ENCODE measurements around the gene REXO1. TPM values are rescaled to one million over a fixed set of nuclear protein-coding genes. Genes with fewer than 3 reads are reported as not detected.

REXO1 gene
- total and polyA plus RNA-seq, 2 donors, result 3.8 to 28.7 TPM

GRCh38 chr19:1783354-1783753, 64.9 kb downstream of the REXO1 start:
- WGBS, result 94% methylated on average over 4 of the region's 4 CpGs
- DNase-seq (ENCODE audit: low read depth in 6 of 9, low spot score in 9 of 9), result no peak
- Histone ChIP-seq H3K4me1 (ENCODE audit: control insufficient read depth in 2 of 2, insufficient read depth in 2 of 2, low read length in 2 of 2) (no peaks in the 10 kb centered on the region), H3K36me3 (ENCODE audit: control insufficient read depth in 2 of 2, insufficient read depth in 2 of 2, low read length in 1 of 2) (no peaks in the 10 kb centered on the region), H3K27ac (ENCODE audit: low read depth in 1 of 2, low read length in 1 of 2) (no peak overlapping the region), H3K27me3 (ENCODE audit: control insufficient read depth in 2 of 2, insufficient read depth in 1 of 2, low read length in 1 of 2) (peaks cover 23 to 78% of the 10 kb centered on the region in 2 donors), H3K9me3 (ENCODE audit: control insufficient read depth in 2 of 2, insufficient read depth in 1 of 2, low read length in 1 of 2) (peaks cover 1 to 14% of the 10 kb centered on the region in 2 donors), H3K4me3 (ENCODE audit: low read length in 2 of 2) (no peak overlapping the region)

DNA sequence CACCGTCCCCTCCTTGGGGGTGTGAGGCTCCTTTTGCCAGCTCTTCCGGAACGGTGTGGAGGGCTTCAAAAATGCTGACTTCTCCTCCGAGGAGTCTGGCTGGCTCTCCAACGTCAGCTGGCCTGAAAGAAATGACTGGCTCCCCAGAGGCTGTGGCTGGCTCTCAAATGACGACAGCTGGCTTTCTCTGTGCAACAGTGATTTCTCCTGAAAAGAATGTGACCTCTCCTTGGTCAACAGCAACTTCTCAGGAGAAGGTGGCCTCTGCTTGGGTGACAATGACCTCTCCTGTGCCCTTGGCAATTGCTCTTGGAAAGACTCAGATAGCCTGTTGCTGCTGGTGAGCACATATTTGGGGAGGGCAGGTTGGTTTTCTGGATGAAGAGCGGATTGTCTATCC, 65.8 kb downstream of the REXO1 start:
- peaks cover 28 to 81% of the 10 kb centered on the region in 2 donors for H3K27me3 ChIP-seq (ENCODE audit: control insufficient read depth in 2 of 2, insufficient read depth in 1 of 2, low read length in 1 of 2)
- 86% methylated on average over 7 of the region's 7 CpGs for WGBS
- no peak for DNase-seq (ENCODE audit: low read depth in 6 of 9, low spot score in 9 of 9)

GRCh38 chr19:1780272-1780958, 67.9 kb downstream of the REXO1 start:
- no peak for DNase-seq (ENCODE audit: low read depth in 6 of 9, low spot score in 9 of 9)
- H3K27ac ChIP-seq (ENCODE audit: low read depth in 1 of 2, low read length in 1 of 2), result no peak overlapping the region
- no peaks in the 10 kb centered on the region for H3K36me3 ChIP-seq (ENCODE audit: control insufficient read depth in 2 of 2, insufficient read depth in 2 of 2, low read length in 1 of 2)
- peaks cover 45 to 94% of the 10 kb centered on the region in 2 donors for H3K27me3 ChIP-seq (ENCODE audit: control insufficient read depth in 2 of 2, insufficient read depth in 1 of 2, low read length in 1 of 2)
- 57% methylated on average over 14 of the region's 14 CpGs for WGBS
- H3K4me3 ChIP-seq (ENCODE audit: low read length in 2 of 2), result no peak overlapping the region
- no peaks in the 10 kb centered on the region for H3K4me1 ChIP-seq (ENCODE audit: control insufficient read depth in 2 of 2, insufficient read depth in 2 of 2, low read length in 2 of 2)
- peaks cover 3 to 22% of the 10 kb centered on the region in 2 donors for H3K9me3 ChIP-seq (ENCODE audit: control insufficient read depth in 2 of 2, insufficient read depth in 1 of 2, low read length in 1 of 2)

More for the DNA sequence above, 65.8 kb downstream of the REXO1 start:
- no peak overlapping the region for H3K4me3 ChIP-seq (ENCODE audit: low read length in 2 of 2)
- no peaks in the 10 kb centered on the region for H3K4me1 ChIP-seq (ENCODE audit: control insufficient read depth in 2 of 2, insufficient read depth in 2 of 2, low read length in 2 of 2)
- H3K36me3 ChIP-seq (ENCODE audit: control insufficient read depth in 2 of 2, insufficient read depth in 2 of 2, low read length in 1 of 2), result no peaks in the 10 kb centered on the region
- peaks cover 1 to 14% of the 10 kb centered on the region in 2 donors for H3K9me3 ChIP-seq (ENCODE audit: control insufficient read depth in 2 of 2, insufficient read depth in 1 of 2, low read length in 1 of 2)
- H3K27ac ChIP-seq (ENCODE audit: low read depth in 1 of 2, low read length in 1 of 2), result no peak overlapping the region

DNA sequence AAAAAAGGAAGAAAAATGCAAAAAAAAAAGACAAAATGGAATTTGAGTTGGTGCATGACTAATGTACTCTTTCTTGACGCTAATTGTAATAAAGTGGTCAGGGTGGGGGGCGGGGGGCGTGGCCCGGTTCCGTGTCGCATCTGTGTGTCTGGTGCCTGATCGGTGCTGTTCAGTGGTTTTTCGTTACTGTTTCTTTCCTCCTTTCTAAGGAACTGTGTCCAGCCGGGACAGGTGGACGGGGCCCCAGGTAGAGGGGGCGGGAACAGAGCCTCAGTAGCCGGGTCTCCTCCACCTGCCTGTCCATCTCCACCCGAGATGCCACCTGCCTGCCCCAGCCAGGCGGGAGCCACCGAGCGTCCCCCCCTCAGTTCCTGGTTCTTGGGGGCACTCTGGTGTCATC, 68.7 kb downstream of the REXO1 start:
- Histone ChIP-seq H3K36me3 (ENCODE audit: control insufficient read depth in 2 of 2, insufficient read depth in 2 of 2, low read length in 1 of 2) (no peaks in the 10 kb centered on the region), H3K27me3 (ENCODE audit: control insufficient read depth in 2 of 2, insufficient read depth in 1 of 2, low read length in 1 of 2) (peaks cover 53 to 95% of the 10 kb centered on the region in 2 donors)
- no peak for DNase-seq (ENCODE audit: low read depth in 6 of 9, low spot score in 9 of 9)

GRCh38 chr19:1777149-1777548, 71.1 kb downstream of the REXO1 start:
- Histone ChIP-seq H3K4me3 (ENCODE audit: low read length in 2 of 2) (no peak overlapping the region), H3K9me3 (ENCODE audit: control insufficient read depth in 2 of 2, insufficient read depth in 1 of 2, low read length in 1 of 2) (peaks cover 12 to 33% of the 10 kb centered on the region in 2 donors), H3K36me3 (ENCODE audit: control insufficient read depth in 2 of 2, insufficient read depth in 2 of 2, low read length in 1 of 2) (no peaks in the 10 kb centered on the region), H3K27me3 (ENCODE audit: control insufficient read depth in 2 of 2, insufficient read depth in 1 of 2, low read length in 1 of 2) (peaks cover 58 to 94% of the 10 kb centered on the region in 2 donors), H3K27ac (ENCODE audit: low read depth in 1 of 2, low read length in 1 of 2) (no peak overlapping the region), H3K4me1 (ENCODE audit: control insufficient read depth in 2 of 2, insufficient read depth in 2 of 2, low read length in 2 of 2) (no peaks in the 10 kb centered on the region)
- no peak for DNase-seq (ENCODE audit: low read depth in 6 of 9, low spot score in 9 of 9)
- WGBS, result 56% methylated on average over 10 of the region's 10 CpGs

More for the DNA sequence above, 68.7 kb downstream of the REXO1 start:
- Histone ChIP-seq H3K4me1 (ENCODE audit: control insufficient read depth in 2 of 2, insufficient read depth in 2 of 2, low read length in 2 of 2) (no peaks in the 10 kb centered on the region), H3K9me3 (ENCODE audit: control insufficient read depth in 2 of 2, insufficient read depth in 1 of 2, low read length in 1 of 2) (peaks cover 11 to 30% of the 10 kb centered on the region in 2 donors), H3K27ac (ENCODE audit: low read depth in 1 of 2, low read length in 1 of 2) (no peak overlapping the region), H3K4me3 (ENCODE audit: low read length in 2 of 2) (no peak overlapping the region)
- WGBS, result 44% methylated on average over 16 of the region's 16 CpGs

DNA sequence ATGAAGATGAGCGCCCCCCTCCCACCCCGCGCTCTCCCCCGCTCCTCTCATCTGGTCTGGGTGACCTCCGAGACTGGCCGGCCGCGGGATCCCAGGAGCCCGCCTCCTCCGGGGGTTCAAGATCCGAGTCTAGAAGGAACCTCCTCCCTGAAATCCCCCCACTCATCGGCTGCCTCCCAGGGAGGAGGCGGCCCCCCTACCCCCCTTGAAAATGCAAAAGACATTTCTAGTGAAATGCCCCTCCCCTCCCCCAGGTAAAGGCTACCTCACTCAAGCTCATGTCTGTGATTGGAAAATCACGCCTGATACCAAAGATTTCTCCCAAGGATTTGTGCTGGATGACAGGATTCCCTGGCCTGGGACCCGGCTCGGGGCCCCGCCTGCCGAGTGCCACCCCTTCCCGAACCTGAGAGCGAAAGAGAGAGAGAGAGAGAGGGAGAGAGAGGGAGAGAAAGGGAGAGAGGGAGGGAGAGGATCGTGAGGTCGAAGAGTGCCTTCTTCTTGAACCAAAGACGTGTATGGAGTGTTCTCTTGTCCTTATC, 71.6 kb downstream of the REXO1 start:
- no peak overlapping the region for H3K4me3 ChIP-seq (ENCODE audit: low read length in 2 of 2)
- H3K27me3 ChIP-seq (ENCODE audit: control insufficient read depth in 2 of 2, insufficient read depth in 1 of 2, low read length in 1 of 2), result peaks cover 58 to 92% of the 10 kb centered on the region in 2 donors
- H3K27ac ChIP-seq (ENCODE audit: low read depth in 1 of 2, low read length in 1 of 2), result no peak overlapping the region
- no peaks in the 10 kb centered on the region for H3K4me1 ChIP-seq (ENCODE audit: control insufficient read depth in 2 of 2, insufficient read depth in 2 of 2, low read length in 2 of 2)
- H3K9me3 ChIP-seq (ENCODE audit: control insufficient read depth in 2 of 2, insufficient read depth in 1 of 2, low read length in 1 of 2), result peaks cover 11 to 30% of the 10 kb centered on the region in 2 donors
- no peaks in the 10 kb centered on the region for H3K36me3 ChIP-seq (ENCODE audit: control insufficient read depth in 2 of 2, insufficient read depth in 2 of 2, low read length in 1 of 2)
- no peak for DNase-seq (ENCODE audit: low read depth in 6 of 9, low spot score in 9 of 9)
- 10% methylated on average over 23 of the region's 23 CpGs for WGBS

DNA sequence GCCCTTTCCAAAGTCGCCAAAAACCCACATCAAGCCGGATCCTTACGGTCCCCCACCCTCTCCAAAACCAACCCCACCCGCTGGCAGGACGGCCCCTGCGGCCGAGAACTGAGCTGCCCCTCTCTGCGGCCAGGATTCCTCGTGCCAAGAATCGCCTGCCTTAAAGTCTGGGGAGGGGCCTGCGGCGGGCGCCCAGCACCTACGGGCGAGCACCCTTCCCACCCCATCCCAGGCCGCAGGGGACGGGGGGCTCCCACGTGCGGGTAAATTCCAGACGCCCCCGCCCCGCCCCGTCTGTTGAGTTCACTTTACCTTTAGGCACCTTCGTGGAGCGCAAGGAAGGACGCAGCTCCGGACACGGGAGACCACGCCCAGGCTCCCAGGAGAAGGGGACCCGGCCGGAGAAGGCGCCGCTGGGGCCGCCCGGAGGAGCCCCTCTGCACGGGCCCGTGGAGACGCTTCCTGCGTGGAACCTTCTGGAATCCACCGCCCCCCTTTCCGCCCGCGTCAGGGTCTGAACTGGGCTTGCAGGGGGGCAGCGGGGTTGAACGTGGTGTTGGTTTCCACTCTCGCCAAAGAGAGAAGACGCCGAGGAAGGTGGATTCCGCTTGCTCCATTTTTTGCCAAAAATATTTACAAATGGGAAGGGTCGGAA, 72.2 kb downstream of the REXO1 start:
- H3K4me3 ChIP-seq (ENCODE audit: low read length in 2 of 2), result no peak overlapping the region
- no peaks in the 10 kb centered on the region for H3K36me3 ChIP-seq (ENCODE audit: control insufficient read depth in 2 of 2, insufficient read depth in 2 of 2, low read length in 1 of 2)
- H3K27ac ChIP-seq (ENCODE audit: low read depth in 1 of 2, low read length in 1 of 2), result no peak overlapping the region
- H3K27me3 ChIP-seq (ENCODE audit: control insufficient read depth in 2 of 2, insufficient read depth in 1 of 2, low read length in 1 of 2), result peaks cover 59 to 87% of the 10 kb centered on the region in 2 donors
- no peaks in the 10 kb centered on the region for H3K4me1 ChIP-seq (ENCODE audit: control insufficient read depth in 2 of 2, insufficient read depth in 2 of 2, low read length in 2 of 2)
- peaks cover 13 to 25% of the 10 kb centered on the region in 2 donors for H3K9me3 ChIP-seq (ENCODE audit: control insufficient read depth in 2 of 2, insufficient read depth in 1 of 2, low read length in 1 of 2)
- DNase-seq (ENCODE audit: low read depth in 6 of 9, low spot score in 9 of 9), result no peak
- 8% methylated on average over 50 of the region's 50 CpGs for WGBS

DNA sequence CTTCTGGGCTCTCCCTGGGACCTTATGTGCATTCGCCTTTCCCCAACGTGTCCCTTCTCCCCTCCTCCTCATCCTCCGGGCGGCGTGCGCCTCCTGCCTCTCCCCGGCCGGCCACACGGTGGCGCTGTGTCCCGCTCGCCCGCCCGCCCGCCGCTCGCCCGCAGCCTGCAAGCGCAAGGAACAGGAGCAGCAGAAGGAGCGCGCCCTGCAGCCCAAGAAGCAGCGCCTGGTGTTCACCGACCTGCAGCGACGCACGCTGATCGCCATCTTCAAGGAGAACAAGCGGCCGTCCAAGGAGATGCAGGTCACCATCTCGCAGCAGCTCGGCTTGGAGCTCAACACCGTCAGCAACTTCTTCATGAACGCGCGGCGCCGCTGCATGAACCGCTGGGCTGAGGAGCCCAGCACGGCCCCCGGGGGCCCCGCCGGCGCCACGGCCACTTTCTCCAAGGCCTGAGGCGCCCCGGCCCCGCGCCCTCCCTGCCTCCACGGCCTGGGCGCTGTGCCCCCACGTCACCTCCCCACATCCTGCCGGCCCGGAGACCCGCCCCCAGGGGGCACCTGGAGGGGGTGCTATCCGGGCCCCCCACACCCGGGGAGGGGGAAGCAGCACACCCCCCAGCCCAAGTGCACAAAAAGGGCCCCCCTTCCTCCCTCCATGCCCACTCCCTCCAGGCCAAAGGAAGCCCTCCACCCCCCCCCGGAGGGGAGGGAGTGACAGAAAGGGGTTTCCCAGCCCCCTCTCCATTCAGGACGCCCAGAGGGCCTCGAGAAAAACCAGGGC, 73.1 kb downstream of the REXO1 start:
- H3K4me3 ChIP-seq (ENCODE audit: low read length in 2 of 2), result no peak overlapping the region
- no peaks in the 10 kb centered on the region for H3K36me3 ChIP-seq (ENCODE audit: control insufficient read depth in 2 of 2, insufficient read depth in 2 of 2, low read length in 1 of 2)
- no peak overlapping the region for H3K27ac ChIP-seq (ENCODE audit: low read depth in 1 of 2, low read length in 1 of 2)
- H3K9me3 ChIP-seq (ENCODE audit: control insufficient read depth in 2 of 2, insufficient read depth in 1 of 2, low read length in 1 of 2), result peaks cover 13 to 23% of the 10 kb centered on the region in 2 donors
- DNase-seq (ENCODE audit: low read depth in 6 of 9, low spot score in 9 of 9), result no peak
- 18% methylated on average over 59 of the region's 59 CpGs for WGBS
- H3K4me1 ChIP-seq (ENCODE audit: control insufficient read depth in 2 of 2, insufficient read depth in 2 of 2, low read length in 2 of 2), result no peaks in the 10 kb centered on the region
- H3K27me3 ChIP-seq (ENCODE audit: control insufficient read depth in 2 of 2, insufficient read depth in 1 of 2, low read length in 1 of 2), result peaks cover 60 to 86% of the 10 kb centered on the region in 2 donors

Data from thymus (tissue), 11 donors.